AG10803 (cell line): Measurements from ENCODE around the gene PEX1.
"Not testable (repeated sequence)": the region's sequence is repeated elsewhere in the genome, so short reads cannot be mapped to it uniquely, and the experiment has no call there.

Experiments used
- DNase-seq: peaks from one replicate; pipeline ENCODE4 v3.0.0; 2010; ENCODE audit warnings: low read depth
- H3K4me3 ChIP-seq: 2 replicates; pipeline ENCODE4 v1.5.1; 2011; ENCODE audit warnings: mild to moderate bottlenecking, low read length, control low read depth
- TF ChIP-seq, protein P1 (sequence below): conservative IDR thresholded peaks from 2 replicates; pipeline ENCODE4 v1.5.1; 2011; ENCODE audit warnings: mild to moderate bottlenecking, low read length, control low read depth, inconsistent platforms

Gene PEX1

DNA sequence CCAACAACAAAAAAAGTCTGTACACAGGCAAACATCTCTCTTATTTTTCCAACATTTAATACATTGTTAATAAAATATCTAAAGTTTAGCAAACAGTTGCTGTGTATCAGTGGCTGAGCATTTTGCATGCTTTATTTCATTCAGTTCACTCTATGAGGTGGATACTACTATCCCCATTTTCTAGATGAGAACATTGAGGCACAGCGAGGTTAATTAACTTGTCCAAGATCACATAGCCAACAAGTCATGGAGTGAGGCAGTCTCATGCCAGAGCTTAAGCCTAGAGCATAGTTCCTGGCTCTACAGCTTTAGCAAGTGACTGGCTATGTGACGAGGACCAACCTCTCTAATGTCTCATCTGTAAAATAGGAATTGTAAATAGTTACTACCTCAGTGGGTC lies 76.7 kb downstream of the PEX1 start:
- no peak for DNase-seq
- no peak overlapping the region for H3K4me3 ChIP-seq
- TF ChIP-seq, protein P1, sequence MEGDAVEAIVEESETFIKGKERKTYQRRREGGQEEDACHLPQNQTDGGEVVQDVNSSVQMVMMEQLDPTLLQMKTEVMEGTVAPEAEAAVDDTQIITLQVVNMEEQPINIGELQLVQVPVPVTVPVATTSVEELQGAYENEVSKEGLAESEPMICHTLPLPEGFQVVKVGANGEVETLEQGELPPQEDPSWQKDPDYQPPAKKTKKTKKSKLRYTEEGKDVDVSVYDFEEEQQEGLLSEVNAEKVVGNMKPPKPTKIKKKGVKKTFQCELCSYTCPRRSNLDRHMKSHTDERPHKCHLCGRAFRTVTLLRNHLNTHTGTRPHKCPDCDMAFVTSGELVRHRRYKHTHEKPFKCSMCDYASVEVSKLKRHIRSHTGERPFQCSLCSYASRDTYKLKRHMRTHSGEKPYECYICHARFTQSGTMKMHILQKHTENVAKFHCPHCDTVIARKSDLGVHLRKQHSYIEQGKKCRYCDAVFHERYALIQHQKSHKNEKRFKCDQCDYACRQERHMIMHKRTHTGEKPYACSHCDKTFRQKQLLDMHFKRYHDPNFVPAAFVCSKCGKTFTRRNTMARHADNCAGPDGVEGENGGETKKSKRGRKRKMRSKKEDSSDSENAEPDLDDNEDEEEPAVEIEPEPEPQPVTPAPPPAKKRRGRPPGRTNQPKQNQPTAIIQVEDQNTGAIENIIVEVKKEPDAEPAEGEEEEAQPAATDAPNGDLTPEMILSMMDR: no peak

DNA sequence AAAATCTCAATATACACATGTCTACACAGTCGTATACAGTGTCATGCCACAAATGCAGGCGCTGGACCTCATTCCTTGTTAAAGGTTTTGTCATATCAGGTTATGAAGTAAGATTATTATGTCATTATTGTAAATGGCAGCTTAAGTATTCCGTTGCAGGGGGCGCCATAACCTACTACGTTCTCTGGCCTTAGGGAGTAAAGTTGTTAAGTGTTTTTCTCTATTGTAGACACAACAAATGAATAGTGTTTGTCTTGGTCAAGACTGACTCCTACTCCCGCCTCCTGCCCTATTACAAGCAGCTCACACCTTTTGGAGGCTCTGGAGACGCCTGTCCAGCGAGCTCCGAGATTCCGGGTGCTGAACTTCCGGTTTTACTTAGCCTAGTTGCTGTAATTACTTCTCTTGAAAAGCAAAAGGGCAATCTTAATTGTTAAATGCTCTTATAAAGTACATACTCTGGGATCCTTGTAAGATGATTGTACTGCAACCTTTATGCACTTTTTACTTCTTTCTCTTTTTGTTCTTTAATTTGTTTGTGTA lies 80.0 kb downstream of the PEX1 start:
- TF ChIP-seq, protein P1: peak; percentile 58
- peak overlapping the region; percentile 80 for H3K4me3 ChIP-seq
- peak; percentile 59 for DNase-seq

- peak; percentile 89 for DNase-seq
- TF ChIP-seq, protein P1: 0 out of 2 replicates have a peak, but pooled peaks have one; percentile 92
Measured at GRCh38 chr7:92447345-92448204, 80.7 kb downstream of the PEX1 start, which contains the start of gene GATAD1. TSS of gene GATAD1 (plus strand) at chr7:92447482. CDS start at chr7:92447730, 248 bp downstream.

DNA sequence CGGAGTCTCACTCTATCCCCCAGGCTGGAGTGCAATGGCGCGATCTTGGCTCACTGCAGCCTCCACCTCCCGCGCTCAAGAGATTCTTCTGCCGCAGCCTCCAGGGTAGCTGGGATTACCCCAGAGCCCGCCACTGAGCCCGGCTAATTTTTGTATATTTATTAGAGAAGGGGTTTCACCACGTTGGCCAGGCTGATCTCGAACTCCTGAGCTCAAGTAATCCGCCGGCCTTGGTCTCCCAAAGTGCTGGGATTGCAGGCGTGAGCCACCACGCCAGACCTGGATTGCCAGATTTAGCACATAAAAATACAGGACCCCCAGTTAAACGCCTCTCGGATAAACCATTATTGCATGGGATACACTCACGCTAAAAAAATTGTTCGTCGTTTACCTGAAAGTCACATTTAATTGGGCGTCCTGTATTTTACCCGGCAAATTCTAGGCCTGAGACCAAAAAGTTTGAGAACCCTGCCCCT lies 81.4 kb downstream of the PEX1 start:
- H3K4me3 ChIP-seq: peak overlapping the region; percentile 80
- no peak for DNase-seq
- TF ChIP-seq, protein P1: no peak; the same call in none of the 2 replicates

More at GRCh38 chr7:92447345-92448204, 80.7 kb downstream of the PEX1 start, which contains the start of gene GATAD1:
- H3K4me3 ChIP-seq: peak within 1 kb of the TSS; percentile 80

DNA sequence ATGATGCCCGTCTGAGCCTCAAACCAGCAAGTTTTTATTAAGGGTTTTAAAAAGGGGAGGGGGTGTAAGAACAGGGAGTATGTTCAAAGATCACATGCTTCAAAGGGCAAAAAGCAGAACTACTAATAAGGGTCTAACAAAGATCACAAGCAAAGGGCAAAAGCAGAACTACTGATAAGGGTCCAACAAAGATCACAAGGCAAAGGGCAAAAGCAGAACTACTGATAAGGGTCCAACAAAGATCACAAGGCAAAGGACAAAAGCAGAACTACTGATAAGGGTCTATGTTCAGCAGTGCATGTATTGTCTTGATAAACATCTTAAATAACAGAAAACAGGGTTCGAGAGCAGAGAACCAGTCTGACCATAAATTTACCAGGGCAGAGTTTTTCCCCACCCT lies 85.6 kb downstream of the PEX1 start:
- DNase-seq, H3K4me3 ChIP-seq: not testable (repeated sequence)

- TF ChIP-seq, protein P1: no peak
Measured at GRCh38 chr7:92437956-92438491, 90.3 kb downstream of the PEX1 start.

More at GRCh38 chr7:92437956-92438491, 90.3 kb downstream of the PEX1 start:
- DNase-seq: no peak
- no peak overlapping the region for H3K4me3 ChIP-seq
